ENCODE measurements around the gene MON2.
A peak's percentile ranks its signal among the peaks of the same experiment; 100 is the strongest.
"Not testable (repeated sequence)": the region's sequence is repeated elsewhere in the genome, so short reads cannot be mapped to it uniquely, and the experiment has no call there.

Gene MON2

GRCh38 chr12:62466594-62467491 lies at the start of gene MON2:
MON2 (plus strand) TSS chr12:62466826; CDS start chr12:62467208, 382 bp downstream.
- FAIRE-seq, result no peak

- FAIRE-seq, result no peak
Observed at GRCh38 chr12:62426089-62426488, 40.5 kb upstream of the MON2 start.

GRCh38 chr12:62429457-62429856 lies 37.2 kb upstream of the MON2 start:
- no peak for FAIRE-seq

- no peak for FAIRE-seq
Observed at GRCh38 chr12:62434494-62435302, 31.9 kb upstream of the MON2 start.

- no peak for FAIRE-seq
Observed at GRCh38 chr12:62435303-62436163, 31.1 kb upstream of the MON2 start.

GRCh38 chr12:62436164-62436503 lies 30.5 kb upstream of the MON2 start:
- FAIRE-seq, result no peak

- no peak for FAIRE-seq
Observed at GRCh38 chr12:62438098-62438692, 28.4 kb upstream of the MON2 start.

GRCh38 chr12:62446754-62447452 lies 19.7 kb upstream of the MON2 start:
- FAIRE-seq, result peak; percentile 21

GRCh38 chr12:62448436-62448835 lies 18.2 kb upstream of the MON2 start:
- no peak for FAIRE-seq

- not testable (repeated sequence) for FAIRE-seq
Observed at GRCh38 chr12:62455429-62455828, 11.2 kb upstream of the MON2 start.

GRCh38 chr12:62458626-62459025 lies 8.0 kb upstream of the MON2 start:
- FAIRE-seq, result no peak

- no peak for FAIRE-seq
Observed at GRCh38 chr12:62459976-62460375, 6.7 kb upstream of the MON2 start.

GRCh38 chr12:62461171-62461837 lies 5.3 kb upstream of the MON2 start:
- not testable (repeated sequence) for FAIRE-seq

GRCh38 chr12:62463252-62463651 lies 3.4 kb upstream of the MON2 start:
- FAIRE-seq, result not testable (repeated sequence)

- no peak for FAIRE-seq
Observed at GRCh38 chr12:62466018-62466593, 520 bp upstream of the MON2 start.

- no peak for FAIRE-seq
Observed at GRCh38 chr12:62468397-62468796, 1.8 kb downstream of the MON2 start.

GRCh38 chr12:62468935-62469334 lies 2.3 kb downstream of the MON2 start:
- no peak for FAIRE-seq

GRCh38 chr12:62469704-62470103 lies 3.1 kb downstream of the MON2 start:
- no peak for FAIRE-seq

- no peak for FAIRE-seq
Observed at GRCh38 chr12:62471734-62472133, 5.1 kb downstream of the MON2 start.

- FAIRE-seq, result no peak
Observed at GRCh38 chr12:62472472-62472871, 5.8 kb downstream of the MON2 start.
